Urinary bladder (tissue), 4 donors: ENCODE results near the gene CEP250. TPM values are rescaled to one million over a fixed set of nuclear protein-coding genes. Genes with fewer than 3 reads are reported as not detected.
"Not testable (repeated sequence)": the region's sequence is repeated elsewhere in the genome, so short reads cannot be mapped to it uniquely, and the experiment has no call there.

Experiments used
- DNase-seq: peaks from one replicate; pipeline ENCODE4 v3.0.0-alpha.2; 2015; ENCODE audit errors: extremely low spot score
- H3K27ac ChIP-seq: one replicate; pipeline ENCODE4 v1.5.1; 2013; ENCODE audit warnings: low read depth, mild to moderate bottlenecking, moderate library complexity
- H3K36me3 ChIP-seq: one replicate; pipeline ENCODE4 v1.6.1; 2013; ENCODE audit warnings: mild to moderate bottlenecking, moderate library complexity; ENCODE audit not compliant: insufficient read depth
- H3K4me1 ChIP-seq: one replicate; pipeline ENCODE4 v1.6.1; 2013; ENCODE audit warnings: mild to moderate bottlenecking, moderate library complexity; ENCODE audit not compliant: insufficient read depth
- H3K4me3 ChIP-seq: one replicate; pipeline ENCODE4 v1.5.1; 2013; ENCODE audit warnings: low read depth, low read length
- WGBS: extraction: QIAGEN DNeasy Blood & Tissue Kit; methylation state at CpG from one replicate; pipeline ENCODE4 v1.1.7; 2013; 5-methylcytosine and 5-hydroxymethylcytosine counted together
- polyA plus RNA-seq: library from polyadenylated mRNA; stranded (reverse); fragments of 200-250 nt; gene quantifications from one replicate; pipeline ENCODE4 v1.2.3, GENCODE V29; 2013
- total RNA-seq: library from RNA; depleted of rRNA; stranded (reverse); fragments of >200 nt; gene quantifications from one replicate; pipeline ENCODE4 v1.2.3, GENCODE V29; 2014
- donor health status: healthy with polysubstance abuse.
- donor health status: healthy.

Gene CEP250
- total and polyA plus RNA-seq, 2 donors = 15.7 to 18.3 TPM

- H3K36me3 ChIP-seq = peaks cover 6% of the 10 kb centered on the region
- H3K27ac ChIP-seq = no peak overlapping the region
- no peak for DNase-seq
- H3K4me3 ChIP-seq = no peak overlapping the region
- WGBS = 94% methylated on average over 10 of the region's 10 CpGs
- H3K4me1 ChIP-seq = no peaks in the 10 kb centered on the region
Observed at GRCh38 chr20:35508493-35509218, 53.3 kb downstream of the CEP250 start.

GRCh38 chr20:35510951-35511735 is 55.7 kb downstream of the CEP250 start:
- DNase-seq = no peak
- Histone ChIP-seq H3K4me3 (no peak overlapping the region), H3K36me3 (peaks cover 7% of the 10 kb centered on the region), H3K4me1 (no peaks in the 10 kb centered on the region), H3K27ac (no peak overlapping the region)
- WGBS = 82% methylated on average over 12 of the region's 12 CpGs

- 92% methylated on average over 2 of the region's 2 CpGs for WGBS
- no peak for DNase-seq
- Histone ChIP-seq H3K4me1 (no peaks in the 10 kb centered on the region), H3K36me3 (peaks cover 7% of the 10 kb centered on the region), H3K4me3 (no peak overlapping the region), H3K27ac (no peak overlapping the region)
Observed at GRCh38 chr20:35511814-35512420, 56.5 kb downstream of the CEP250 start.

- no peak overlapping the region for H3K27ac ChIP-seq
- peaks cover 7% of the 10 kb centered on the region for H3K36me3 ChIP-seq
- DNase-seq = no peak
- 81% methylated on average over 11 of the region's 11 CpGs for WGBS
- H3K4me3 ChIP-seq = no peak overlapping the region
- H3K4me1 ChIP-seq = no peaks in the 10 kb centered on the region
Observed at GRCh38 chr20:35514371-35514932, 59.1 kb downstream of the CEP250 start.

GRCh38 chr20:35515341-35515740 is 59.9 kb downstream of the CEP250 start:
- 96% methylated on average over 4 of the region's 4 CpGs for WGBS
- DNase-seq = no peak
- H3K36me3 ChIP-seq = peaks cover 3% of the 10 kb centered on the region

GRCh38 chr20:35515949-35516645 is 60.7 kb downstream of the CEP250 start:
- WGBS = 71% methylated on average over 3 of the region's 3 CpGs
- Histone ChIP-seq H3K36me3 (peaks cover 3% of the 10 kb centered on the region), H3K4me3 (no peak overlapping the region), H3K4me1 (no peaks in the 10 kb centered on the region), H3K27ac (no peak overlapping the region)
- DNase-seq = no peak

More at GRCh38 chr20:35515341-35515740, 59.9 kb downstream of the CEP250 start:
- Histone ChIP-seq H3K4me1 (no peaks in the 10 kb centered on the region), H3K4me3 (no peak overlapping the region), H3K27ac (no peak overlapping the region)

GRCh38 chr20:35517125-35517524 is 61.7 kb downstream of the CEP250 start:
- H3K36me3 ChIP-seq = peaks cover 3% of the 10 kb centered on the region
- no peaks in the 10 kb centered on the region for H3K4me1 ChIP-seq
- DNase-seq = no peak
- WGBS = 84% methylated on average over 1 of the region's 1 CpG
- H3K27ac ChIP-seq = no peak overlapping the region
- no peak overlapping the region for H3K4me3 ChIP-seq

GRCh38 chr20:35517767-35518166 is 62.4 kb downstream of the CEP250 start:
- not testable (repeated sequence) for H3K4me1 ChIP-seq, DNase-seq, H3K4me3 ChIP-seq, H3K27ac ChIP-seq, H3K36me3 ChIP-seq
- 93% methylated on average over 5 of the region's 5 CpGs for WGBS

- H3K36me3 ChIP-seq = peaks cover 1% of the 10 kb centered on the region
- no peak overlapping the region for H3K4me3 ChIP-seq
- no peak overlapping the region for H3K27ac ChIP-seq
- H3K4me1 ChIP-seq = no peaks in the 10 kb centered on the region
- DNase-seq = no peak
- 85% methylated on average over 9 of the region's 9 CpGs for WGBS
Observed at GRCh38 chr20:35518955-35519354, 63.6 kb downstream of the CEP250 start.

GRCh38 chr20:35523298-35523888 is 68.0 kb downstream of the CEP250 start:
- WGBS = 72% methylated on average over 6 of the region's 6 CpGs
- Histone ChIP-seq H3K4me1 (no peaks in the 10 kb centered on the region), H3K4me3 (no peak overlapping the region), H3K27ac (no peak overlapping the region), H3K36me3 (no peaks in the 10 kb centered on the region)
- no peak for DNase-seq

- Histone ChIP-seq H3K4me1 (no peaks in the 10 kb centered on the region), H3K27ac (no peak overlapping the region), H3K36me3 (no peaks in the 10 kb centered on the region), H3K4me3 (no peak overlapping the region)
- DNase-seq = no peak
- 94% methylated on average over 1 of the region's 1 CpG for whole genome bisulfite sequencing
Observed at GRCh38 chr20:35525639-35526038, 70.2 kb downstream of the CEP250 start.

GRCh38 chr20:35527122-35527769 is 71.8 kb downstream of the CEP250 start:
- H3K36me3 ChIP-seq = no peaks in the 10 kb centered on the region
- H3K4me3 ChIP-seq = no peak overlapping the region
- WGBS = 82% methylated on average over 12 of the region's 12 CpGs
- DNase-seq = no peak
- H3K4me1 ChIP-seq = no peaks in the 10 kb centered on the region
- H3K27ac ChIP-seq = no peak overlapping the region
